ENCODE results near the gene MACROD1.

DNA sequence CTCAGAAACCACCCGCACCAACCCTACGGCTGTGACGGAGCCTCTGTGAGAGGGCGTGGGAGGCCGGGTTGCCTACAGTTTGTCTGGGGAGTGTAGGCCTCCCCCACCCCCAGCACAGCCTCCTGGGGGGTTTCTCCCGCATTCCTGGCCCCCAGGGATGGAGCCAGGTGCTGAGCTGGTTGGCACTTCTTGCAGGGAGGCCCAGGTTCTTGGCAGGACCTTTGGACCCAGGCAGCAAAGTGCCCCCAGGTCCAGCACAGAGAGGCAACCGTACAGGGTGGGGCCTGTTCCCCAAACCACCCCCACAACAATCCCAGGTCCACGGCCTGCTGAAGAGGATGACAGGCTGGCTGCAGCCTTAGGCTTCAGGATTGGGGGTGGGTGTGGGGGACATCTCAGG lies 36.5 kb downstream of the MACROD1 start:
- TF ChIP-seq BHLHE40 (IDR thresholded peaks at IDR 0.05; ENCODE audit: low read length) (no peak), POLR2AphosphoS5 (IDR thresholded peaks at IDR 0.05; ENCODE audit: low read depth, low read length) (no peak), CEBPB (IDR thresholded peaks at IDR 0.05; ENCODE audit: borderline replicate concordance, low read depth, low read length) (no peak), CBX5 (CRISPR knock-in tag; IDR thresholded peaks at IDR 0.05; ENCODE audit: borderline replicate concordance) (no peak), ZNF253 (CRISPR knock-in tag; IDR thresholded peaks at IDR 0.05; ENCODE audit: borderline replicate concordance) (no peak), ZNF446 (CRISPR knock-in tag; IDR thresholded peaks at IDR 0.05) (no peak), MYC (CRISPR knock-in tag; IDR thresholded peaks at IDR 0.05; ENCODE audit: borderline replicate concordance) (no peak), TCF7L2 (IDR thresholded peaks at IDR 0.05; ENCODE audit: low read depth, low read length) (no peak), SMAD1 (CRISPR knock-in tag; IDR thresholded peaks at IDR 0.05; ENCODE audit: borderline replicate concordance, low read depth) (no peak), BRD4 (CRISPR knock-in tag; IDR thresholded peaks at IDR 0.05) (no peak), CHD2 (IDR thresholded peaks at IDR 0.05; ENCODE audit: low read depth, low read length) (no peak)
- TF ChIP-seq, protein P1, sequence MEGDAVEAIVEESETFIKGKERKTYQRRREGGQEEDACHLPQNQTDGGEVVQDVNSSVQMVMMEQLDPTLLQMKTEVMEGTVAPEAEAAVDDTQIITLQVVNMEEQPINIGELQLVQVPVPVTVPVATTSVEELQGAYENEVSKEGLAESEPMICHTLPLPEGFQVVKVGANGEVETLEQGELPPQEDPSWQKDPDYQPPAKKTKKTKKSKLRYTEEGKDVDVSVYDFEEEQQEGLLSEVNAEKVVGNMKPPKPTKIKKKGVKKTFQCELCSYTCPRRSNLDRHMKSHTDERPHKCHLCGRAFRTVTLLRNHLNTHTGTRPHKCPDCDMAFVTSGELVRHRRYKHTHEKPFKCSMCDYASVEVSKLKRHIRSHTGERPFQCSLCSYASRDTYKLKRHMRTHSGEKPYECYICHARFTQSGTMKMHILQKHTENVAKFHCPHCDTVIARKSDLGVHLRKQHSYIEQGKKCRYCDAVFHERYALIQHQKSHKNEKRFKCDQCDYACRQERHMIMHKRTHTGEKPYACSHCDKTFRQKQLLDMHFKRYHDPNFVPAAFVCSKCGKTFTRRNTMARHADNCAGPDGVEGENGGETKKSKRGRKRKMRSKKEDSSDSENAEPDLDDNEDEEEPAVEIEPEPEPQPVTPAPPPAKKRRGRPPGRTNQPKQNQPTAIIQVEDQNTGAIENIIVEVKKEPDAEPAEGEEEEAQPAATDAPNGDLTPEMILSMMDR (CRISPR knock-in tag; IDR thresholded peaks at IDR 0.05), result no peak
- TF ChIP-seq, protein P2, sequence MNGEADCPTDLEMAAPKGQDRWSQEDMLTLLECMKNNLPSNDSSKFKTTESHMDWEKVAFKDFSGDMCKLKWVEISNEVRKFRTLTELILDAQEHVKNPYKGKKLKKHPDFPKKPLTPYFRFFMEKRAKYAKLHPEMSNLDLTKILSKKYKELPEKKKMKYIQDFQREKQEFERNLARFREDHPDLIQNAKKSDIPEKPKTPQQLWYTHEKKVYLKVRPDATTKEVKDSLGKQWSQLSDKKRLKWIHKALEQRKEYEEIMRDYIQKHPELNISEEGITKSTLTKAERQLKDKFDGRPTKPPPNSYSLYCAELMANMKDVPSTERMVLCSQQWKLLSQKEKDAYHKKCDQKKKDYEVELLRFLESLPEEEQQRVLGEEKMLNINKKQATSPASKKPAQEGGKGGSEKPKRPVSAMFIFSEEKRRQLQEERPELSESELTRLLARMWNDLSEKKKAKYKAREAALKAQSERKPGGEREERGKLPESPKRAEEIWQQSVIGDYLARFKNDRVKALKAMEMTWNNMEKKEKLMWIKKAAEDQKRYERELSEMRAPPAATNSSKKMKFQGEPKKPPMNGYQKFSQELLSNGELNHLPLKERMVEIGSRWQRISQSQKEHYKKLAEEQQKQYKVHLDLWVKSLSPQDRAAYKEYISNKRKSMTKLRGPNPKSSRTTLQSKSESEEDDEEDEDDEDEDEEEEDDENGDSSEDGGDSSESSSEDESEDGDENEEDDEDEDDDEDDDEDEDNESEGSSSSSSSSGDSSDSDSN (CRISPR knock-in tag; IDR thresholded peaks at IDR 0.05), result no peak

Measured in HepG2 (cell line).